Activated T-cell treated with anti-CD3 and anti-CD28 coated beads for 1 hour (primary cell): ENCODE data around the gene CSTB.

Experiments used
- DNase-seq: peaks from one replicate; pipeline ENCODE4 v3.0.0-alpha.2; 2020; ENCODE audit warnings: low read depth

Gene CSTB

DNA sequence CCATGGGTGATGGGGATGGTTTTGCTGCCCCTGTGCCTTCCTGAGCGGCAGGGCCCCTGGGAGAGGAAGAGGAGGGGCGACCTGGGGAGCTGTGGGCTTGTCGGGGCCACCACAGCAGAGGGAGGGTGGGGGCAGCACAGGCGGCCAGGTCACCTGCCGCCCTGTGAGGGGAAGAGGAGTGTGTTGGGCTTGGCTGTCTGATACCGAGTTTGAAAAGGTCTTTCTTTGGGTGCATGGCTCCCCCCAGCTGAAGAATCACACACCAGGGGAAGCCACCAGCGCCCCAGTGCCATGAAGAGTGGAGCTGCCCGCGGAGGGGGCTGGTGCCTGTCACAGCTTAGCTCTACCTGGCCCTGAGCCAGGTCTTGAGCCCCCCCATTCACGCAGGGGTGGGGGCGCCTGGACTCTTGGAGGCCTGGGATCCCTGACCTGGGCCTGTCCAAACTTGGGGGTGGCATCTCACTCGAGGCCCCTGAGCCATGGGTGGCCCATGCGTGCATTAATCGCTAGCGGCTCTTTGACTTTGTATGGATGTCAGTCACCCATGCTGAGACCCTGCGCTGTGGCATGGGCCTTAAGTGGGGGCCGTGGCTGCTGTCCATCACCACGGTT is 26.4 kb downstream of the CSTB start:
- DNase-seq, result no peak

DNA sequence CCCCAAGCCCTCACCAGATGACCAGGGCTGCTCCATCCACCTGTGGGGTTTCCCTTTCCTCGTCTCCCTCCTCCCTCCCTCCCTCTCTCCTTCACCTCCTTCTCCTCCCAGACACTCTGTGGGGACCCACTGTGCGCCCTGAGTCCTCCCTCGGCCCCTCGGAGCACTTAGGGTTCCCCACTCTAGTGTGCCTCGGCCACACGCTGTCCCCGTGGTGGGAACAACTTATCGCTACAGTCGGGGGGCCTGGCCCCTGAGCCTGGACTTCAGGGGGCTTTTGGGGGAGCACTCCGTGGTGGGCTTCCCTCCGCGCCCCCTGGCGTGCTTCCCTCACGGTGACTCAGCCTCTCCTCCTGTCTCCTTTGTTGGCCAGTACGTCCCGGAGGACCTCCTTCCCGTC is 27.5 kb downstream of the CSTB start:
- no peak for DNase-seq

DNA sequence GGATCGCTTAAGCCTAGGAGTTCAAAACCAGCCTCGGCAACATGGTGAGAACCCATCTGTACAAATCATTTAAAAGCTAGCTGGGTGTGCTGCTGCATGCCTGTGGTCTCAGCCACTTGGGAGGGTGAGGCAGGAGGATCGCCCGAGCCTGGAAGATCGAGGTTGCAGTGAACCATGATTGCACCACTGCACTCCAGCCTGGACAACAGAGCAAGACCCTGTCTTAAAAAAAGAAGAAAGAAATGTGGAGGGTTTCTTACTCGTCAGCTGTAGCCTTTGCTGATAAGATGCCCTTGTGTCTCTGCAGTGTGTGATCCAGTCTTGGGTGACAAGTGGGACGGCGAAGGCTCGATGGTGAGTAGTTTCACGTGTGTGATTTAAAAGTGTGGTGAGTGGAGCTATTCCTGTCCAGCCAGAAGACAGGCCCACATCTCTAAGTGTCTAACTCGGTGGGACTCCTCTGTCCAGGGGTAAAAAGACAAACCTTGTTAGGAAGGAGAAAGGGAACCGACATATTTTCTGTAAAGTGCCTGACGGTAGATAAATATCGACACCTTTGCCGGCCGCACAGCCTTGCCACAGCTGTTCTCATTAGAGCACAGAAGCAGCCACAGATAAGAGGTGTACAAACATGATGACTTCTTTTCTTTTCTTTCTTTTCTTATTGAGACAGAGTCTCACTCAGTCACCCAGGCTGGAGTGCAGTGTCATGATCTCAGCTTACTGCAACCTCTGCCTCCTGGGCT is 30.2 kb downstream of the CSTB start:
- DNase-seq, result no peak

DNA sequence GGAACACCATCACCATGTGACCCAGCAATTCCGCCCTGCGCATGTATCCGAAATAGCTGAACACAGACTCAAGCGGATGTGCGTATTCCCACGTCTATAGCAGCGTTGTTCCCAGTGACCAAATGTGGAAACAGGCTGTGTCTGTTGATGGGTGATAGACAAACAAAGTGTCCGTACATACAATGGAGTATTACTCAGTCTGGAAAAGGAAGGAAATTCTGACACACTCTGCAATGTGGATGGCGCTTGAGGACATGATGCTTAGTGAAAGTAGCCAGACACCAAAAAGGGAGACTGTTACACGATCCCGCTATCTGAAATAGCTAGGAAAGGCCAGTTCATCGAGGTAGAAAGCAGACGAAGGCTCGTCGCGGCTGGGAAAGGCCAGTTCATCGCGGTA is 31.4 kb downstream of the CSTB start:
- DNase-seq, result no peak

DNA sequence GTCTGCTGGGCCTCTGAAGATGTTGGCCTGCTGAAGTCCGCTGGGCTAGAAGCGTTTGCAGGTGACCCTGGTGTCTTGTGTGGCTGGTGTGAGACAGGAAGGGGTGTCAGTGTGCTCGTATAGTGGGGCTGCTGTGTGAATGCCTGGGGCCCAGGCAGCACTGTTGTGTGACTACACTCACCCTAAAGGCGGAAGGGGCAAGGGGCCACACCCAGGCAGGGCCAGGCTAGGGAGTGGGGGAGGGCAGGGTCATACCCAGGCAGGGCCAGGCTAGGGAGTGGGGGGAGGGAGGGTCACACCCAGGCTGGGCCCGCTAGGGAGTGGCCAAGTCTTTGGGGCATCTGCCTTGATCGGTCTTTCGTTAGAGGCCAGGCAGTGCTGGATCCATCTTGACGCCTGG is 32.2 kb downstream of the CSTB start:
- no peak for DNase-seq

DNA sequence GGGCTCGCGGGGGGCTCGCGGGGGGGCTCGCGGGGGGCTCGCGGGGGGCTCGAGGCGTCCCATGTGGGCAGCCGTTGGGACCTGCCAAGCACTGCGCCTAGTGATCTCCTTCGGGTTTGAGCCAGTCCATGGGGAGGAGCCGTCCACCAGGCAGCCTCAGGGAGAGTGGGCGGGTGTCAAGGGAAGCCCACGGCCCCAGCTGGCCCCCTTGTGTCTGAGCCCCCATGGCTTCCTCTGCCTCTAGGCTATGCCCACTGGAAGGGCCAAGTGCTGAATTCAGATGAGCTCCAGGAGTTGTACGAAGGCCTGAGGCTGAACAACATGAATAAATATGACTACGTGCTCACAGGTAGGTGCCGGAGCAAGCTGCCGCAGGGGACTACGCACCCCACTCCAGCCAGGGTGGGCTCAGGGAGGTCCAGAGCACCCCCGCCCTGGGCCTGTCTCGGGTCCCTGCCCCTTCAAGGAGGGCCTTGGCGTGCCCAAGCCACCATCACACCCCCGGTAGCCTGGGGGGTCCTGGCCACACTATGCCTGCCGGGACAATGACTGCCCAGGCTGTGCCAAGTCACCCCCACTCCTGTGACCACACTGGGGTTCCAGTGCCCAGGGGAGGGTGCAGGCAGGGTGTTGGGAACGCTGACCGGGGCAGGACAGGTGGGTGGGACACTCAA is 34.5 kb downstream of the CSTB start:
- DNase-seq, result no peak

DNA sequence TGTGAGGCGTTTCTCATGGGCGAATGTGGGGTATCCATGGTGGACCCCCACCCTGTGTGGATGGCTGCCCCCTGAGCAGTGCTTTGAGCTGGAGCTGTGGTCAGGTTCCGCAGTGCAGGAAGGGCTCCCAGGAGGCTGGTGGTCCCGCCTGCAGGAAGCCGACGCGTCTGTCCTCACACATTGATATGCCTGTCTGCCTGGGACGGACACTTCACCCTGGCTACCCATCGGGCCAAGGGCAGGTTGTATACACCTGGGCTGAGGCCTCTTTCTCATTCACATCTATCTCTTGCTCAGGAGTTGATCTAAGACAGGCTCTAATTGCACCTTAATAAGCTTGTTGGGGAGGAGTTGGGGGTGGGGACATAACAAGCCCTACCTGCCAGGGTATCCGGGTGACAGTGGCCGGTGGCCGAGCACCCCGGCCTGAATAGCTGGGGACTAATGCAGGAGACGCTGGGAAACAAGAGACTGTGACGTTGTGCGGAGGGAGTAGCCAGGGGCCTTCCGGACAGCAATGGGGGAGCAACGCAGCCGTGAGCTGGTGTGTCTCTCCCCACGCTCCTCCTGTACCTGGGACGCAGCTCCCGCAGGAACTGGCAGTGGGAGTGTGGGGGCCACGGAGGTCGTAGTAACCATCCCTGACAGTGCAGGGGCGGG is 35.5 kb downstream of the CSTB start:
- DNase-seq, result no peak

DNA sequence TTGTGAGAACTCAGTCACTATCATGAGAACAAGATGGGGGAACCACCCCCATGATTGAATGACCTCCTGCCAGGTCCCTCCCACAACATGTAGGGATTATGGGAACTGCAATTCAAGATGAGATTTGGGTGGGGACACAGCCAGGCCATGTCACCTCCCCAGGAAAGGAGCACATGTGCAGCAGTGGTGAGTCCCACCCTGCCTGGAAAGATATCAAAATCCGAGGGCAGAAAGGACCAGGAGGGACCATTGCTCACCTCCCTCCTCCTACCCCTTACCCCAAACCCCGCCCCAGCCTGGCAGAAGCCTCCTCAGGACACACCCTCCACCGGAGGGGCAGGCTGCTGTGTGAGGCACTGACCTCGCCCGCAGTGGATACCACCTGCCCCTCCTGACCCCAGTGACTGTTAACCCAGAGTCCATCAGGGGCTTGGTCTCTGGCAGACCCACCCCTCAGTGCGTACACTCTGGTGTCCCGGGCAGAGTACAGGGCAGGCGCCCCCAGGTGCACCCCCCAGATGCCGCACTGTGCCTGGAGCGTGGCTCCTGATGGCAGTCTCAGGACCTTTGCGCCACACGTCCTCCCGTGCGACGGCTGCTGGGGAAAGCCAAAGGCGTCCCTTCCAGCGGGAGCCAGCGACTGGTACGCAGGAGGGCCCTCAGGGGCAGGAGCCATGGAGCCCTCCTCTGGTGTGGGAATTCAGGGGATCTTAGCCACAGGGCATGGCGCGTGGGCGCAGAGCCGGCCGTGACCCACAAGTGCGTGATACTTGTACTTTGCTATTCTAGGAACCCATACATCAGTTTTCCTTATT is 36.3 kb downstream of the CSTB start:
- DNase-seq, result no peak

DNA sequence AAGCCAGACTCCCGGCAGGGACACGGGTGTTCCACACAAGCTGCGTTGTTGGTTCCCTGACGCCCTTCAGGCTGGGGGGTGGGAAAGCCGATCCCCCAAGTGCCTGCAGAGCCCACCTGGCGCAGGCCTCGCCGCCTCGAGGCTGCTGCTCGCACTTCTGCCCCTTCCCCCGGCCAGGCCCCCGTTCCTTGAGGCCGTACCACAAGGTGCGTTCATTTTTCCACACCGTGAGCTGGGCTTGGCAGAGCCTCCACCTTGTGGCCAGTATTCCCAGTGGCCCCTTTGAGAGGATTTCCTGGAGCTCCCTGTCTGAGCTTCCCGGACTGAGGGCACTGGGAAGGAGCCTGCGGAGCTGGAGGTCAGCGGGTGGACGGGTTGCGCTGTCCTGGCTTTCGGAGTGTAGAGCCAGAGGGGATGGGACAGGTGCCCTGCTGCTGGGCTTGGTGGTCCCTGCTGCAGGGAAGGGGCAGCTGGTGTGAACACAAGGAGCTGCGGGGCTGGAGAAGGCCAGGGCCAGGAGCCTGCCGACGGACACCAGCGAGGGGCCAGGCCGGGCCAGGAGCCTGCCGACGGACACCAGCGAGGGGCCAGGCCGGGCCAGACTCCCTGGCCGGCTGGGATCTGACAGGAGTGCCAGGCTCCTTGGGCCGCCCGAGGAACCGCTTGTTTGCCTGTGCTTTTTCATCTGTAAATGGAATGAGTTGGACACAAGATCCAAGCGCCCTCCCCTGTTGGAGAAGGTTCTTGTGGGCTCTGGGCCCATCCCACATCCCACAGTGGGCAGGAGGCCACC is 38.8 kb downstream of the CSTB start:
- DNase-seq, result no peak

DNA sequence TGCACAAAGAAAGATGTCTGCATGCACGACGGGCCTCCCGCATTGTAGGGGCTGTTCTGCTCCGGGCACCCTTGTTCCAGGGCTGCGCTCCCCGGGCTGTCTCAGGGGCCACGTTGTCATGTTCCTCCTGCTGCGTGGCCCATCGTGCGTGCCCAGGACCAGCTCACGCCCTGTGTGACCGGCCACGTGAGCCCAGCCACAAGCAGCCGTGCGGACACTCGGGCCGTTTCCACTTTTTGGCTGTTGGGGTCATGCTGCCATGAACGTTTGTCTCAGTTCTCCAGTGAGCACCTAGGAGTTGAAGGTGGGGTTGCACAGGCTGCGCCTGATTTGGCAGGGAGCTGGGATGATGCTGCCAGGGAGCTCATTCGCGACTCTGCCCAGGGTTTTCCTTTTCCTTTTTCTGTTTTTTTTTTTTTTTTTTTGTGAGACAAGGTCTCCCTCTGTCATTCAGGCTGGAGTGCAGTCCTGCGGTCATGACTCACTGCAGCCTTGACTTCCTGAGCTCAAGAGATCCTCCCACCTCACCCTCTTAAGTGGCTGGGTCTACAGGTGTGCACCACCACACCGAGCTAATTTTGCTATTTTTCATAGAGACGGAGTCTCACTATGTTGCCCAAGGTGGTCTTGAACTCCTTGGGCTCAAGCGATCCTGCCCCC is 39.8 kb downstream of the CSTB start:
- DNase-seq, result no peak

DNA sequence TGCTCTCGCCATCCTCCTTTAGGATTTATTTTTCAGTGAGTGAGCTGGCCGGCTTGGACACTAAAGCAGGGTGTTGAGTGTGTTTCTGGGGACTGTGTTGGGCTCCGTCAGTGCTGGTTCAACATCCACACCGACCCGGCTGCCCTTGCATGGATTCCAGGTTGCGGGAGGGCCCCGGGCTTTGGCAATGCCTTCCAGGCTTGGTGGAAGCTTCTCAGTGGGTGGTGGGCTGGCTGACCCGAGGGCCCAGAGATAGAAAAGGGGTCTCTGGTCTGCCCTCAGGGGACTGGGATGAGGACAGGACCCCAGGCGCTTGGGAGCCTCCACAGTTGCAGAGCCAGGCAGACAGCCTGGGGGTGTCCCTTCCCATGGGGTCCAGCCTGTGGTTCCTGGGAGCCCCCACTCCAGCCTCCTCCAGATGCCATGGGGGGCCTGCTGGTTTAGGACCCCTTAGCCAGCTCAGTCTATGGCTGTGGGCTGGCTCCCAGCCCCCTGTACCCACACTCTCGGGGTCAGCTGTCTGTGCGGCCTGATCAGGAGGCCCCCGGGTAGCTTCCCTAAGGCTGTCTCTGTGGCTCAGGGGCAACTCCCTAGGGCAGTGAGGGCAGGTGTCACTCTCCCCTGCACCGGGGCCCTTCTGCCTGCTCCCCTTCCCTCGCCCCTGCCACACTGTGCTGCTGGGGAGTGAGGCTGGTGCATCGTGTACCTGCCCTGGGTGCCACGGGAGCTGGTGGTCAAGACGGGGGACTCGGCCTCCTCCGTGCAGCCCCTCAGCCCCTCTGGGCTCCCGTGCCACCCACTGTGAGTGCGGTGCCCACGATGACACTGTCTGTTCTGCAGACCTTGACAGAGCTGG is 40.6 kb downstream of the CSTB start:
- no peak for DNase-seq

DNA sequence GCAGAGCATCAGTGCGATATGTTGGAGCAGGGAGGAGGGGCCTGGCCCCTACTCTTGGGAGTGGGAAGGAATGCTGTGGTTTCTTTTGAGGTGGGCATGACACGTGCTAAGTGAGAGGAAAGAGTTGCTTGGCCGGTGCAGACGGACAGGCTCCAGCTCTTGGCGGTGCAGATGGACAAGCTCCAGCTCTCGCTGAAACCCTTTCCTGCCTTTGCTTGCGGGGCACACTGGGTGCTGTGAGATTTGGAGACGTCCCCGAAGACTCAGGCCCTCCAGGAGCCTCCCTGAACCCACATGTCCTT is 41.2 kb downstream of the CSTB start:
- DNase-seq, result no peak

DNA sequence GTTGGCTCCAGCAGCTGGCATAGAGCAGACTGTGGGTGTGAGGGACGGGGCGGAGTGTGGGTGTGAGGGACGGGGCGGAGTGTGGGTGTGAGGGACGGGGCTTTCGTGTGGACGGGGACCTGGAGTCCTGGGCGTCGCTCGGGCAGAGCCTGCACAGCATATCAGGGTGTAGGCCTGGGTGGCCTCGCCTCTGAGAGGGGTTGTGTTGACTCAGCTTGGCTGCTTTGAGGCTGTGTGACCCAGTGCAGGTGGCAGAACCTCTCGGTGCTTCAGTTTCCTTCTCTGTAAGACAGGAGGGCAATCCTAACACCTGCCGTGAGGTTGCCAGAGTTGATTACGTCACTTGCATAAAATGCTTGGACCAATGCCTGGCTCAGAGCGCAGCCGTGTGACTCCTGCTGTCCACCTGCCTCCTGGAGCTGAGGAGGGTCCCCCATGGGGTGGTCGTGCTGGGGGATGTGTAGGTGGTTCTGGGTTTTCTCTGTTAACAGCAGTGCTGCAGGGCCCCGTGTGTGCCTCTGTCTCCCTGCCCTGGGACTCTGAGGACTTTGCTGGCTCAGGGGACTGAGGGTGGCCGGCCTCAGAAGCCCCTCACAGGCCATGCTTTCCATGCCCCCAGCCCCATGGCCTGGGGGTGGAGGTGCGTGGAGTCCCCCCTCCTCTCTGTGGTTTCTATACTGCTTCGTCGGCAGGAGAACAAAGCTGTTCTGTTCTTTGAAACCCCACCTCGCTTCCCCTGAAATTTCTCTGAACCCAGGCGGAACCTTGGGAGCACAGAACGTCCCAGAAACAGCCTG is 41.8 kb downstream of the CSTB start:
- no peak for DNase-seq

DNA sequence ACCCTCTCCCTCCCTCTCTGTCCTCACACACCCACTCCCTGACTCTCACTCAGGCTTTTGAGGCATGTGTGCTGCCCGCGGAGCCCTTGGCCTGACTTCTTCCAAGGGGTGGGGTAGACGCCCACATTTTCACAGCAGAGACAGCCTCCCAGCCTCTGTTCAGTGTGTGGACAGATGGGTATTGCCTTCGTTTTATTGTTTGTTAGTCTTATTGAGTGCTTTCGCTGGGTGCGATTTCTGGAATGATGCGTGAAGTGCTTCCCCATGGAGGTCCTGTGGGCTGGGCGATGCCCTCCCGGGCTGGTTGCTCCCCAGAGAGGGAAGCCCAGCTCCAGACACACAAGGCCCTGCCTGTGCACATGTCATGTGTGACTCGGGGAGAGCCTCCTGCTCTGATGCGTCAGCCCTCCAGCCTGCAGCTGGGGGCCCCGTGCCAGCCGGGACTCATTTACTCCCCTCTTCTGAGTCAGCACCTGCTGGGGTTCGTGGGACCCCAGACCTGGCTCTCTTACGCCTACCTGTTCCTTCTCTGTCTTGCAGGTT is 42.5 kb downstream of the CSTB start:
- no peak for DNase-seq

DNA sequence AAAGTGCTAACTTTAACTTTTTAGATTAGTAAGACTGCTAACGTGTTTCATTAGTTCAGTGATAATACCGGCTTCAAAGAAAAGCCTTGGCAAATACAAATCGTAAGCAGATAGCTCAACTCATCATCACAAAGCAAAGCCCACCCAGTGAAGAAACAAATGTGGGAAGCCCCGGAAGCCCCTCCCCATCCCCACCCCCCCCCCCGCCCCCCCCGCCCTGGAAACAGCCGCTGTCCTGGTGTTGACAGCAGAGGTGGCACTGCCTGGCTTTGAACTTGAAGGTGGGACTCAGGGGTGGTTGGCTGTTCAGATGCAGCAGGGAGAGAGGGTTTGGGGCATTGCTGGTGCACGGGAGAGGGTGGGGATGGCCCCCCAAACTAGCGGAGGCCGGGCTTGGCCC is 43.0 kb downstream of the CSTB start:
- DNase-seq, result no peak

DNA sequence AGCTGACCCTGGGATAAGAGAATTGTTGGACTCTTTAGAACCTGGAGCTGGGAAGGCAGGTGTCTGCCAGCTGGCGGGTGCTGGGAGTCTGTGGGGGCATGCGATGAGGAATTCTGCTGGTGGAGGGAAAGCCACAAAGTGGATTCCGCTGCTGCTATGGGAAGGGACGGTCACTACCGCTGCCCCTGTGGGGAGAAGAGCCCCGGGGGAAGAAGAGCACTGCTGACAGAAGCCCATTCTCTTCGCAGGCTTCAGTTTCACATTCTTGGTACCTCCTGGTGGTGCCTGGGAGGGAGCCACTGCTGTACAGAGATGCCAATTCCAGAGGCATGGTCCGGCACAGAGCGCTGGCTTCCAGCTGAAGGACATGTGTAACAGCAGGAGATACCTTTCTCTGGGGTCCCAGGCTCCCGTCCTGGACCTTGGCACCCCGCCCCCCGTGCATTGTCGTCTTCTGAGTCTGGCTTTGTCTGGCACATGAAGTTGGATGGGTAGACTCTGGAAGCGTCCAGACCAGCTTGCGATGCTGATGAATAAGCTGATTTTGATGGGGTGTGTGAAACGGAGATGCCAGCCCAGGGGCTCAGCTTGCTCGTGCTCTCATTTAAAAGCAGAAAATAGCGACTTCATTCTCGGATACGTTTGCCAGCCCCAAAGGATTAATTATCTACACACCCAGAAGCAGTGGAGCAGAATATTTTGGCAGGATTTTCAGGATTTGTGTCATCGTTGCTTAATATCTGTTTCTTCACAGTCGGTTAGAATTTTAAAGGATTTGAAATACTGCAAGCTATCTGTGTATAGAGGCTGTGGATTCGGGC is 44.0 kb downstream of the CSTB start:
- DNase-seq, result no peak

DNA sequence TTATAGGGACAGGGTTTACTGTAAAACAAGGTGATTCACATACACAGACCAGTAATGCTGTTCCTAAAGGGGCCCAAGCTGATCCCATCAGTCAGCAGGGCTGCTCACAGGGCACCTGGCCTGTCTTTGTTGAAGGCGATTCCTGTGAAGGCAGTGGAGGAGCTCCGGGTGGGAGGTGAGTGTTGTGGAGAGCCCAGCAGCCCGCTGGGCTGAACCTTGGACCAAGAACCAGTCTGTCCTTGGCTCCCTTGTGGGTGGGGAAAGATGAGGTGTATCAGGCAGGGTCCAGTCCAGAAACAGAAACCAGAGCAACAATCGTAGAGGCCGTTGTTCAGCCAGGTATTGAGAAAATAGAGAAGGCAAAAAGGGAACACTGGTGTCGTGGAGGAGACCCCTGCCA is 44.6 kb downstream of the CSTB start:
- DNase-seq, result no peak
